ENCODE results near the gene TBXAS1. TPM values are rescaled to one million over a fixed set of nuclear protein-coding genes. Genes with fewer than 3 reads are reported as not detected.

TBXAS1 gene
- total and polyA plus RNA-seq, 4 donors, result 4.1 to 22.4 (median 12.2) TPM

- Histone ChIP-seq H3K36me3 (ENCODE audit: control insufficient read depth in 4 of 4, insufficient read depth in 3 of 4, low read depth in 1 of 4, low read length in 3 of 4) (no peaks in the 10 kb centered on the region), H3K27ac (ENCODE audit: low read depth in 1 of 2, low read length in 2 of 2) (no peak overlapping the region), H3K4me1 (ENCODE audit: control insufficient read depth in 4 of 4, insufficient read depth in 4 of 4, low read length in 3 of 4) (no peaks in the 10 kb centered on the region), H3K4me3 (ENCODE audit: low read depth in 1 of 3, low read length in 3 of 3) (no peak overlapping the region), H3K9me3 (ENCODE audit: control insufficient read depth in 4 of 4, low read length in 3 of 4) (no peaks in the 10 kb centered on the region), H3K27me3 (ENCODE audit: control insufficient read depth in 4 of 4, insufficient read depth in 4 of 4, low read length in 3 of 4) (no peaks in the 10 kb centered on the region), H3K9ac (ENCODE audit: low read depth in 1 of 2, low read length in 2 of 2) (no peak overlapping the region)
- TF ChIP-seq JUND (IDR thresholded peaks at IDR 0.05) (no peak), GABPA (IDR thresholded peaks at IDR 0.05 in 1 of 2, conservative IDR thresholded peaks at IDR 0.05 in 1 of 2) (no peak), EGR1 (IDR thresholded peaks at IDR 0.05; ENCODE audit: low read depth in 2 of 2) (no peak), ATF3 (IDR thresholded peaks at IDR 0.05) (no peak), TAF1 (conservative IDR thresholded peaks at IDR 0.05) (no peak), ZBTB33 (IDR thresholded peaks at IDR 0.05) (no peak), RXRA (IDR thresholded peaks at IDR 0.05) (no peak), FOXA1 (IDR thresholded peaks at IDR 0.05) (no peak), SP1 (IDR thresholded peaks at IDR 0.05) (no peak), YY1 (IDR thresholded peaks at IDR 0.05) (no peak)
- peak; percentile 16 for DNase-seq (ENCODE audit: low spot score)
- WGBS, result 84% methylated on average over 6 of the region's 6 CpGs
These were observed 66.2 kb downstream of the TBXAS1 start for GRCh38 chr7:139895141-139895829.

- no peaks in the 10 kb centered on the region for H3K27me3 ChIP-seq (ENCODE audit: control insufficient read depth in 4 of 4, insufficient read depth in 4 of 4, low read length in 3 of 4)
- no peaks in the 10 kb centered on the region for H3K36me3 ChIP-seq (ENCODE audit: control insufficient read depth in 4 of 4, insufficient read depth in 3 of 4, low read depth in 1 of 4, low read length in 3 of 4)
- 93% methylated on average over 3 of the region's 3 CpGs for whole genome bisulfite sequencing
- no peaks in the 10 kb centered on the region for H3K9me3 ChIP-seq (ENCODE audit: control insufficient read depth in 4 of 4, low read length in 3 of 4)
- H3K27ac ChIP-seq (ENCODE audit: low read depth in 1 of 2, low read length in 2 of 2), result no peak overlapping the region
- no peak overlapping the region for H3K4me3 ChIP-seq (ENCODE audit: low read depth in 1 of 3, low read length in 3 of 3)
- DNase-seq (ENCODE audit: low spot score), result no peak
- H3K9ac ChIP-seq (ENCODE audit: low read depth in 1 of 2, low read length in 2 of 2), result no peak overlapping the region
- TF ChIP-seq RAD21 (IDR thresholded peaks at IDR 0.05), result no peak
- TF ChIP-seq SP1 (IDR thresholded peaks at IDR 0.05), result no peak
- TF ChIP-seq NR2F2 (IDR thresholded peaks at IDR 0.05), result no peak
- no peaks in the 10 kb centered on the region for H3K4me1 ChIP-seq (ENCODE audit: control insufficient read depth in 4 of 4, insufficient read depth in 4 of 4, low read length in 3 of 4)
These were observed 67.2 kb downstream of the TBXAS1 start for GRCh38 chr7:139896288-139896687.

GRCh38 chr7:139896831-139897230, 67.8 kb downstream of the TBXAS1 start:
- Histone ChIP-seq H3K36me3 (ENCODE audit: control insufficient read depth in 4 of 4, insufficient read depth in 3 of 4, low read depth in 1 of 4, low read length in 3 of 4) (no peaks in the 10 kb centered on the region), H3K4me1 (ENCODE audit: control insufficient read depth in 4 of 4, insufficient read depth in 4 of 4, low read length in 3 of 4) (no peaks in the 10 kb centered on the region), H3K4me3 (ENCODE audit: low read depth in 1 of 3, low read length in 3 of 3) (no peak overlapping the region), H3K9ac (ENCODE audit: low read depth in 1 of 2, low read length in 2 of 2) (no peak overlapping the region), H3K27me3 (ENCODE audit: control insufficient read depth in 4 of 4, insufficient read depth in 4 of 4, low read length in 3 of 4) (no peaks in the 10 kb centered on the region), H3K9me3 (ENCODE audit: control insufficient read depth in 4 of 4, low read length in 3 of 4) (no peaks in the 10 kb centered on the region), H3K27ac (ENCODE audit: low read depth in 1 of 2, low read length in 2 of 2) (no peak overlapping the region)
- WGBS, result 73% methylated on average over 6 of the region's 6 CpGs
- no peak for DNase-seq (ENCODE audit: low spot score)
- no peak for TF ChIP-seq CTCF (IDR thresholded peaks at IDR 0.05; ENCODE audit: low read depth, low read length, missing input control)
- TF ChIP-seq MAX (IDR thresholded peaks at IDR 0.05), result no peak
- TF ChIP-seq YY1 (IDR thresholded peaks at IDR 0.05), result no peak
- TF ChIP-seq RXRA (IDR thresholded peaks at IDR 0.05), result no peak
- no peak for TF ChIP-seq HNF4G (IDR thresholded peaks at IDR 0.05)
- TF ChIP-seq HNF4A (conservative IDR thresholded peaks at IDR 0.05), result no peak
- no peak for TF ChIP-seq REST (IDR thresholded peaks at IDR 0.05)
- TF ChIP-seq RAD21 (IDR thresholded peaks at IDR 0.05), result no peak
- no peak for TF ChIP-seq FOXA1 (IDR thresholded peaks at IDR 0.05)
- TF ChIP-seq ZBTB33 (IDR thresholded peaks at IDR 0.05), result no peak
- no peak for TF ChIP-seq ATF3 (IDR thresholded peaks at IDR 0.05)
- TF ChIP-seq FOXA2 (IDR thresholded peaks at IDR 0.05), result no peak

Measured in liver (tissue), 9 donors.